H1 (cell line): ENCODE data around the gene GTPBP1. TPM values are rescaled to one million over a fixed set of nuclear protein-coding genes. Genes with fewer than 3 reads are reported as not detected.

Experiments used
- CTCF ChIA-PET: fragments of 300-600 bp; sonication (Branson Sonifier 250); formaldehyde crosslinking; loops from one replicate; lab custom pipeline; 2021; ENCODE audit not compliant: partially characterized antibody; lab: Charles Lee
- POLR2A ChIA-PET: fragments of 300-600 bp; sonication (Branson Sonifier 250); formaldehyde crosslinking; loops from one replicate; lab custom pipeline; 2021; ENCODE audit warnings: inconsistent platforms; ENCODE audit not compliant: partially characterized antibody; lab: Charles Lee
- DNase-seq, 2 experiments: peaks; one replicate each; pipeline versions ENCODE4 v3.0.0 to v3.0.0-alpha.2; 2010 to 2022; ENCODE audit warnings: low spot score in 2 of 2, low read depth in 1 of 2, mixed read lengths in 1 of 2
- FAIRE-seq: peaks from 2 replicates; lab custom pipeline; 2011; peaks lifted over from hg19 to GRCh38; lab: Jason Lieb, UNC
- H2AFZ ChIP-seq: 2 replicates; pipeline ENCODE4 v1.8.1; 2012; ENCODE audit warnings: low read length, inconsistent platforms
- H2AK5ac ChIP-seq: 2 replicates; pipeline ENCODE4 v1.6.1; 2013; ENCODE audit warnings: low read depth, low read length
- H2BK120ac ChIP-seq: replicated peaks from 2 replicates; pipeline ENCODE3; 2013; ENCODE audit warnings: low read depth, low read length, inconsistent platforms
- H2BK12ac ChIP-seq: 2 replicates; pipeline ENCODE4 v1.6.1; 2013; ENCODE audit warnings: low read depth, low read length
- H2BK15ac ChIP-seq: 2 replicates; pipeline ENCODE4 v1.6.1; 2013; ENCODE audit warnings: low read length
- H2BK20ac ChIP-seq: 2 replicates; pipeline ENCODE4 v1.6.1; 2013; ENCODE audit warnings: low read length
- H2BK5ac ChIP-seq: 2 replicates; pipeline ENCODE4 v1.6.1; 2013; ENCODE audit warnings: low read depth, low read length
- H3K14ac ChIP-seq: 2 replicates; pipeline ENCODE4 v1.6.1; 2013; ENCODE audit warnings: inconsistent platforms; ENCODE audit not compliant: insufficient read length
- H3K18ac ChIP-seq: 2 replicates; pipeline ENCODE4 v1.6.1; 2013; ENCODE audit warnings: low read length; ENCODE audit errors: extremely low read depth
- H3K23ac ChIP-seq: 2 replicates; pipeline ENCODE4 v1.6.1; 2013; ENCODE audit warnings: inconsistent platforms; ENCODE audit not compliant: insufficient read length
- H3K23me2 ChIP-seq: 2 replicates; pipeline ENCODE4 v1.6.1; 2013; ENCODE audit warnings: low read depth, low read length
- H3K27ac ChIP-seq: 2 replicates; pipeline ENCODE4 v1.6.1; 2011; ENCODE audit warnings: low read depth, low read length, inconsistent platforms
- H3K27me3 ChIP-seq, 4 experiments: replicated peaks in 1 of 4; 1 replicate in 1 of 4; 2 replicates in 3 of 4; pipeline versions ENCODE4 v1.6.1 to v1.8.1; 2011 to 2013; ENCODE audit warnings: low read length in 3 of 4, mild to moderate bottlenecking in 3 of 4, inconsistent platforms in 2 of 4, mixed read lengths in 2 of 4, moderate library complexity in 1 of 4; ENCODE audit not compliant: control insufficient read depth in 3 of 4, insufficient read depth in 3 of 4; ENCODE audit errors: extremely low read depth in 1 of 4
- H3K36me3 ChIP-seq, 4 experiments: 2 replicates each; pipeline versions ENCODE4 v1.6.1 to v1.8.1; 2011 to 2013; ENCODE audit warnings: mild to moderate bottlenecking in 4 of 4, low read length in 3 of 4, moderate library complexity in 2 of 4, control low read depth in 1 of 4, inconsistent platforms in 1 of 4; ENCODE audit not compliant: insufficient read depth in 4 of 4, control insufficient read depth in 2 of 4
- H3K4ac ChIP-seq: replicated peaks from 2 replicates; pipeline ENCODE3; 2013; ENCODE audit warnings: low read length, low read depth, mixed read lengths, inconsistent platforms; ENCODE audit not compliant: insufficient read length
- H3K4me1 ChIP-seq, 4 experiments: replicated peaks in 1 of 4; 1 replicate in 1 of 4; 2 replicates in 3 of 4; pipeline versions ENCODE4 v1.6.1 to v1.8.1; 2011 to 2013; ENCODE audit warnings: low read length in 3 of 4, inconsistent platforms in 2 of 4, mixed read lengths in 1 of 4; ENCODE audit not compliant: insufficient read depth in 4 of 4, control insufficient read depth in 3 of 4
- H3K4me2 ChIP-seq, 2 experiments: 2 replicates each; pipeline versions ENCODE4 v1.6.1 to v1.8.1; 2011 to 2013; ENCODE audit warnings: low read depth in 2 of 2, low read length in 2 of 2, control low read depth in 1 of 2, inconsistent platforms in 1 of 2, mild to moderate bottlenecking in 1 of 2; ENCODE audit not compliant: insufficient read depth in 1 of 2
- H3K4me3 ChIP-seq, 4 experiments: fragments of 200-600, 300-600 bp in 1 of 4; sonication (generic), shearing (Covaris generic), sonication (Bioruptor Twin) in 1 of 4; 2 replicates each; pipeline versions ENCODE4 v1.5.1 to v1.8.1; 2011 to 2016; ENCODE audit warnings: low read length in 4 of 4, low read depth in 3 of 4, control low read depth in 2 of 4, inconsistent platforms in 2 of 4, mild to moderate bottlenecking in 2 of 4, mixed read lengths in 1 of 4, moderate library complexity in 1 of 4; ENCODE audit not compliant: insufficient read depth in 2 of 4; ENCODE audit errors: extremely low read depth in 1 of 4
- H3K56ac ChIP-seq: replicated peaks from 2 replicates; pipeline ENCODE3; 2013; ENCODE audit warnings: low read depth, mild to moderate bottlenecking, mixed read lengths, low read length, inconsistent platforms; ENCODE audit not compliant: insufficient read length
- H3K79me1 ChIP-seq: 2 replicates; pipeline ENCODE4 v1.6.1; 2013; ENCODE audit warnings: low read depth, low read length, control low read depth
- H3K79me2 ChIP-seq, 2 experiments: 2 replicates each; pipeline versions ENCODE4 v1.6.1 to v1.8.1; 2012 to 2013; ENCODE audit warnings: low read length in 2 of 2, mild to moderate bottlenecking in 2 of 2, inconsistent platforms in 1 of 2; ENCODE audit not compliant: insufficient read depth in 2 of 2, control insufficient read depth in 1 of 2
- H3K9ac ChIP-seq, 4 experiments: replicated peaks in 1 of 4; 1 replicate in 1 of 4; 2 replicates in 3 of 4; pipeline versions ENCODE4 v1.6.1 to v1.8.1; 2011 to 2013; ENCODE audit warnings: low read depth in 3 of 4, low read length in 3 of 4, control low read depth in 2 of 4, mild to moderate bottlenecking in 2 of 4, moderate library complexity in 2 of 4, inconsistent platforms in 1 of 4; ENCODE audit errors: extremely low read depth in 1 of 4
- H3K9me3 ChIP-seq, 2 experiments: 2 replicates each; pipeline versions ENCODE4 v1.6.1 to v1.8.1; 2012 to 2013; ENCODE audit warnings: mild to moderate bottlenecking in 2 of 2, moderate library complexity in 2 of 2, control low read depth in 1 of 2, inconsistent platforms in 1 of 2, low read depth in 1 of 2, low read length in 1 of 2, mixed read lengths in 1 of 2; ENCODE audit not compliant: insufficient read depth in 2 of 2
- H4K20me1 ChIP-seq, 2 experiments: replicated peaks in 1 of 2; 2 replicates each; pipeline versions ENCODE3 to v1.8.1; 2011 to 2013; ENCODE audit warnings: inconsistent platforms in 2 of 2, low read length in 2 of 2, mild to moderate bottlenecking in 1 of 2; ENCODE audit not compliant: insufficient read depth in 2 of 2, control insufficient read depth in 1 of 2
- H4K5ac ChIP-seq: 2 replicates; pipeline ENCODE4 v1.6.1; 2013; ENCODE audit warnings: low read length, low read depth, mixed read lengths, inconsistent platforms; ENCODE audit not compliant: insufficient read length
- H4K8ac ChIP-seq: 2 replicates; pipeline ENCODE4 v1.8.0; 2013; ENCODE audit warnings: mild to moderate bottlenecking, moderate library complexity, low read length, inconsistent platforms; ENCODE audit not compliant: insufficient read depth; ENCODE audit errors: extremely low read depth
- H4K91ac ChIP-seq: replicated peaks from 2 replicates; pipeline ENCODE3; 2013; ENCODE audit warnings: low read length, mixed read lengths, inconsistent platforms; ENCODE audit not compliant: insufficient read length
- POLR2A ChIP-seq, 2 experiments: IDR thresholded peaks; 1 replicate in 1 of 2; 2 replicates in 1 of 2; pipeline ENCODE4 v1.6.1; 2011; ENCODE audit warnings: low read depth in 2 of 2, low read length in 2 of 2, mild to moderate bottlenecking in 2 of 2; ENCODE audit errors: control extremely low read depth in 1 of 2
- SP4 ChIP-seq: IDR thresholded peaks from 2 replicates; pipeline ENCODE4 v1.6.1; 2012; ENCODE audit warnings: low read length, inconsistent platforms
- SRF ChIP-seq: IDR thresholded peaks from 2 replicates; pipeline ENCODE4 v1.6.1; 2011; ENCODE audit warnings: mild to moderate bottlenecking, low read depth, low read length, moderate library complexity
- WGBS, 2 experiments: shearing (Covaris generic) in 1 of 2; methylation state at CpG; one replicate each; pipeline versions ENCODE4 v1.1.6 to v1.1.7; 2013 to 2015; ENCODE audit warnings: low lambda C conversion rate in 2 of 2, mixed read lengths in 2 of 2, inconsistent platforms in 1 of 2, low coverage in 1 of 2, missing lambda C conversion rate in 1 of 2; ENCODE audit not compliant: insufficient replicate concordance in 2 of 2, insufficient coverage in 1 of 2, insufficient read length in 1 of 2; ENCODE audit errors: extremely low coverage in 1 of 2, missing lambda C conversion rate in 1 of 2; 5-methylcytosine and 5-hydroxymethylcytosine counted together
- polyA plus RNA-seq, 7 experiments: library from polyadenylated mRNA; depleted of rRNA in 3 of 7; stranded (reverse) in 5 of 7; unstranded in 2 of 7; fragments of >200 nt in 5 of 7; fragments of 200-250 nt in 2 of 7; gene quantifications; 1 replicate in 5 of 7; 2 replicates in 1 of 7; 4 replicates in 1 of 7; pipeline versions ENCODE4 v1.2.1 to v1.2.3, GENCODE V29; 2011 to 2013; ENCODE audit warnings: missing spikeins in 2 of 7, mixed read lengths in 2 of 7
- total RNA-seq: library from RNA; stranded (reverse); fragmentation: NEBNext Ultra II Directional; extraction: Animal tissue kit (Norgen Biotek cat#: 25700); gene quantifications from 2 replicates; pipeline ENCODE4 v1.2.1, GENCODE V29; 2021
- TF ChIP-seq, protein P1 (sequence below), 3 experiments: IDR thresholded peaks; 1 replicate in 2 of 3; 2 replicates in 1 of 3; pipeline versions ENCODE4 v1.5.1 to v1.6.1; 2011; ENCODE audit warnings: low read length in 3 of 3, mild to moderate bottlenecking in 3 of 3, inconsistent platforms in 2 of 3, low read depth in 1 of 3, moderate library complexity in 1 of 3; ENCODE audit not compliant: insufficient read depth in 1 of 3; ENCODE audit errors: control extremely low read depth in 1 of 3

GTPBP1 gene
- total and polyA plus RNA-seq, 2 of the 8 experiments (the other 6 are each of a cell fraction or from before 2014, with no cell fraction given): 53.1 to 91.8 TPM

DNA sequence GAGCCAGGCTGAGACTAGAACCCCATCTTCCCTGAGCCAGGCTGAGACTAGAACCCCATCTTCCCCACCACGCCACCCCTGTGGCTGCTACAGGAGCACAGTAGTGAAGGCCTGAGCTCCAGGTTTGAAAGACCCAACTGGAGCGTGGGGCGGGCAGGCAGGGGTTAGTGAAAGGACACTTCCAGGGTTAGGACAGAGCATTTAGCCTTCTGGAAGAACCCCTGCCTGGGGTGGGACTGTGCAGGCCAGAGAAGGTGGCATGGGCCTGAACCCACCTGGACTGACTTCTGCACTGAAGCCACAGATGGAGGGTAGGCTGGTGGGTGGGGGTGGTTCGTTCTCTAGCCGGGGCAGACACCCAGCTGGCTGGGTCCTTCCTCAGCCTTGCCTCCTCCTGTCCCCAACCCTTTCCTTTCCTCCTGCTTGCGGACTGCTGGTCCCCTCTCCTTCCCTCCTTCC is 26.0 kb downstream of the GTPBP1 start:
- no peak overlapping the region for H3K56ac ChIP-seq
- H2BK20ac ChIP-seq: no peak overlapping the region
- H3K9me3 ChIP-seq: no peaks in the 10 kb centered on the region
- WGBS, 2 experiments: 91% methylated on average over 6 of the region's 6 CpGs; no CpG with 5 or more reads in 1 of the 2 experiments
- no peak overlapping the region for H2AFZ ChIP-seq
- no peak overlapping the region; the same call in 1 of the 2 replicates for H4K8ac ChIP-seq
- H2BK120ac ChIP-seq: no peak overlapping the region
- no peak overlapping the region for H3K18ac ChIP-seq
- no peaks in the 10 kb centered on the region for H3K79me2 ChIP-seq
- H3K4me1 ChIP-seq: no peaks in the 10 kb centered on the region
- POLR2A ChIA-PET: interaction anchor here (0.6 to 13.2 kb wide), 4 partner anchors 11 to 188 kb away, joined by 4 to 112 read pairs (median 16); no protein-coding TSS in a partner anchor
- no peak overlapping the region for H3K23ac ChIP-seq
- peaks cover 8 to 12% of the 10 kb centered on the region in 2 experiments for H4K20me1 ChIP-seq
- H2BK15ac ChIP-seq: no peak overlapping the region
- H3K27me3 ChIP-seq: no peaks in the 10 kb centered on the region
- no peak overlapping the region for H4K91ac ChIP-seq
- no peak overlapping the region for H3K4me3 ChIP-seq
- no peak overlapping the region for H2AK5ac ChIP-seq
- H3K9ac ChIP-seq: no peak overlapping the region
- TF ChIP-seq POLR2A (IDR thresholded peaks at IDR 0.05; ENCODE audit: control extremely low read depth in 1 of 2, low read depth in 2 of 2, low read length in 2 of 2): peak in 1 of 2 experiments; percentile 25; a peak in 1 of 3 replicates
- TF ChIP-seq, protein P1, sequence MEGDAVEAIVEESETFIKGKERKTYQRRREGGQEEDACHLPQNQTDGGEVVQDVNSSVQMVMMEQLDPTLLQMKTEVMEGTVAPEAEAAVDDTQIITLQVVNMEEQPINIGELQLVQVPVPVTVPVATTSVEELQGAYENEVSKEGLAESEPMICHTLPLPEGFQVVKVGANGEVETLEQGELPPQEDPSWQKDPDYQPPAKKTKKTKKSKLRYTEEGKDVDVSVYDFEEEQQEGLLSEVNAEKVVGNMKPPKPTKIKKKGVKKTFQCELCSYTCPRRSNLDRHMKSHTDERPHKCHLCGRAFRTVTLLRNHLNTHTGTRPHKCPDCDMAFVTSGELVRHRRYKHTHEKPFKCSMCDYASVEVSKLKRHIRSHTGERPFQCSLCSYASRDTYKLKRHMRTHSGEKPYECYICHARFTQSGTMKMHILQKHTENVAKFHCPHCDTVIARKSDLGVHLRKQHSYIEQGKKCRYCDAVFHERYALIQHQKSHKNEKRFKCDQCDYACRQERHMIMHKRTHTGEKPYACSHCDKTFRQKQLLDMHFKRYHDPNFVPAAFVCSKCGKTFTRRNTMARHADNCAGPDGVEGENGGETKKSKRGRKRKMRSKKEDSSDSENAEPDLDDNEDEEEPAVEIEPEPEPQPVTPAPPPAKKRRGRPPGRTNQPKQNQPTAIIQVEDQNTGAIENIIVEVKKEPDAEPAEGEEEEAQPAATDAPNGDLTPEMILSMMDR (IDR thresholded peaks at IDR 0.05; ENCODE audit: control extremely low read depth in 1 of 3, insufficient read depth in 1 of 3, low read depth in 1 of 3, low read length in 3 of 3): no peak
- TF ChIP-seq SP4: no peak
- no peak for TF ChIP-seq SRF
- DNase-seq (no peak), FAIRE-seq (no peak)
- H3K4ac ChIP-seq: no peak overlapping the region
- H3K36me3 ChIP-seq: peaks cover 23 to 57% (median 49%) of the 10 kb centered on the region in 4 experiments
- H2BK12ac ChIP-seq: no peak overlapping the region
- H3K4me2 ChIP-seq: no peak overlapping the region
- no peaks in the 10 kb centered on the region for H3K79me1 ChIP-seq
- H2BK5ac ChIP-seq: no peak overlapping the region
- no peak overlapping the region for H4K5ac ChIP-seq
- H3K14ac ChIP-seq: no peak overlapping the region
- no peaks in the 10 kb centered on the region for H3K23me2 ChIP-seq
- H3K27ac ChIP-seq: no peak overlapping the region
- CTCF ChIA-PET: interaction anchor here (1.1 to 11.1 kb wide), 8 partner anchors 9 to 271 kb away, joined by 3 to 124 read pairs (median 16); no protein-coding TSS in a partner anchor
